ENCODE data around the gene TSPAN17. TPM values are rescaled to one million over a fixed set of nuclear protein-coding genes. Genes with fewer than 3 reads are reported as not detected.
A peak's percentile ranks its signal among the peaks of the same experiment; 100 is the strongest.

The TSPAN17 gene
- total and polyA plus RNA-seq, 7 donors: 22.5 to 51.9 (median 25.8) TPM

- no peak within 1 kb of the TSS for H3K27ac ChIP-seq
- H3K4me3 ChIP-seq: peak within 1 kb of the TSS; percentile 61
These were observed 17.2 kb upstream of the TSPAN17 start, which contains the start of the genes EIF4E1B and SNCB for GRCh38 chr5:176629853-176630680. TSS of gene EIF4E1B (plus strand) at chr5:176630675. CDS start at chr5:176642788, 12,113 bp downstream. TSS of gene SNCB (minus strand) at chr5:176630534. CDS start at chr5:176629654, 880 bp downstream.

GRCh38 chr5:176630681-176631222, 16.5 kb upstream of the TSPAN17 start:
- TF ChIP-seq CTCF (IDR thresholded peaks at IDR 0.05): no peak
- Histone ChIP-seq H3K27me3 (ENCODE audit: insufficient read depth in 3 of 3, low read length in 2 of 3) (peaks cover 0 to 38% (median 9%) of the 10 kb centered on the region in 3 donors), H3K36me3 (ENCODE audit: insufficient read depth in 1 of 2, low read depth in 1 of 2) (no peaks in the 10 kb centered on the region), H3K9me3 (no peaks in the 10 kb centered on the region), H3K4me3 (peak overlapping the region; percentile 61), H3K4me1 (peaks cover 7% of the 10 kb centered on the region), H3K27ac (no peak overlapping the region)
- ATAC-seq (peak in 1 of 4 donors; percentile 26), DNase-seq (no peak)
- intact Hi-C loops (cut with DNase I): no loop called here
- 22 to 28% (median 27%) methylated on average over 20 of the region's 20 CpGs for WGBS, 3 donors

More at GRCh38 chr5:176629853-176630680, 17.2 kb upstream of the TSPAN17 start, which contains the start of the genes EIF4E1B and SNCB:
- Histone ChIP-seq H3K27me3 (ENCODE audit: insufficient read depth in 3 of 3, low read length in 2 of 3) (peaks cover 0 to 38% (median 9%) of the 10 kb centered on the region in 3 donors), H3K9me3 (no peaks in the 10 kb centered on the region), H3K4me1 (peaks cover 7% of the 10 kb centered on the region), H3K36me3 (ENCODE audit: insufficient read depth in 1 of 2, low read depth in 1 of 2) (no peaks in the 10 kb centered on the region)
- ATAC-seq: peak; percentile 81 to 93 (median 86)
- TF ChIP-seq CTCF (IDR thresholded peaks at IDR 0.05): no peak
- intact Hi-C loops (cut with DNase I): no loop called here
- peak in 1 of 2 donors; percentile 70 for DNase-seq
- 1 to 2% (median 1%) methylated on average over 75 to 94 of the region's 94 CpGs for WGBS, 3 donors

- ATAC-seq (no peak), DNase-seq (no peak)
- intact Hi-C loops (cut with DNase I): no loop called here
- no peak for TF ChIP-seq CTCF (IDR thresholded peaks at IDR 0.05)
- H3K4me1 ChIP-seq: peaks cover 7% of the 10 kb centered on the region
- WGBS, 3 donors: 71 to 87% (median 77%) methylated on average over 7 of the region's 7 CpGs
- H3K27me3 ChIP-seq (ENCODE audit: insufficient read depth in 3 of 3, low read length in 2 of 3): peaks cover 0 to 38% (median 9%) of the 10 kb centered on the region in 3 donors
- H3K36me3 ChIP-seq (ENCODE audit: insufficient read depth in 1 of 2, low read depth in 1 of 2): no peaks in the 10 kb centered on the region
- H3K4me3 ChIP-seq: no peak overlapping the region
- H3K9me3 ChIP-seq: no peaks in the 10 kb centered on the region
- H3K27ac ChIP-seq: no peak overlapping the region
These were observed 15.7 kb upstream of the TSPAN17 start for GRCh38 chr5:176631383-176632200.

GRCh38 chr5:176632745-176633144, 14.5 kb upstream of the TSPAN17 start:
- peaks cover 0 to 36% (median 9%) of the 10 kb centered on the region in 3 donors for H3K27me3 ChIP-seq (ENCODE audit: insufficient read depth in 3 of 3, low read length in 2 of 3)
- TF ChIP-seq CTCF (IDR thresholded peaks at IDR 0.05): no peak
- peaks cover 7% of the 10 kb centered on the region for H3K4me1 ChIP-seq
- H3K9me3 ChIP-seq: no peaks in the 10 kb centered on the region
- ATAC-seq (peak; percentile 39 to 77 (median 76)), DNase-seq (peak in 1 of 2 donors; percentile 63)
- H3K4me3 ChIP-seq: no peak overlapping the region
- 18 to 33% (median 32%) methylated on average over 2 of the region's 2 CpGs for WGBS, 3 donors
- no peaks in the 10 kb centered on the region for H3K36me3 ChIP-seq (ENCODE audit: insufficient read depth in 1 of 2, low read depth in 1 of 2)
- no peak overlapping the region for H3K27ac ChIP-seq
- intact Hi-C loops (cut with DNase I): no loop called here

Data from psoas muscle (tissue), 8 donors.